Germinal center (tissue), 1 donor: Measurements from ENCODE around the gene IMMP1L.

Source experiments
- DNase-seq: peaks from one replicate; pipeline ENCODE4 v3.0.0; 2012; ENCODE audit warnings: mixed read lengths, low spot score

The IMMP1L gene

DNA sequence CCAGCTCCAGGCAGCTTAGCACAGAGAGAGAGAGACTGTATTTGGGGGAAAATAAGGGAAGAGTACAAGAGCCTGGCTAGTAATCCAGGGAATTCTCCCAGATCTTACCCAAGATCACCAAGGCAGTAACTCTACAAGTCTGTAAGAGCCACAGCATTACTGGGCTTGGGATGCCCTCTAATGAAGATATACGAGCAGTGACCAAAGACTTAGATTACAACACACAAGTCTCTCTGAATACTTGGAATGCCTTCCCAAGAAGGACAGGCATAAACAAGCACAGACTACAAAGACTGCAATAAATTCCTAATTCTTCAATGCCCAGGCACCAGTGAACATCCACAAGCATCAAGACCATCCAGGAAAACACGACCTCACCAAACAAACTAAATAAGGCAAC is 122.0 kb downstream of the IMMP1L start:
- DNase-seq = no peak

DNA sequence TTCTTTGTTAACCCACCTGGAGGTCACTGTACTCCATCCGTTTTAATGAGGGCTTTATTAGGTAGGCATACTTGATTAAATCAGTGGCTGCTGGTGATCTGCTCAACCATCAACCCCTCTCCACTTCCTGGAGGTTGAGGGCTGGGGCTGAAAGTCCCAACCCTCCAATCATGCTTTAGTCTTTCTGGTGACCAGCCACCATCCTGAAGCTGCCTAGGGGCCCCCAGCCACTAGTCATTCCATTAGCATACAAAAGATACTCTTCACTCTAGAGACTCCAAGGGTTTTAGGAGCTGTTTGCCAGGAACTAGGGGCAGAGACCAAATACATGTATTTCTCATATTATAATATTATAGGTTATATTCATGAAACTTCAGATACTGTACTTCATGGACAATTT is 126.3 kb downstream of the IMMP1L start:
- no peak for DNase-seq
